Pancreas (tissue), 10 donors: ENCODE results near the gene MTG2. TPM values are rescaled to one million over a fixed set of nuclear protein-coding genes. Genes with fewer than 3 reads are reported as not detected.

ENCODE experiments used
- ATAC-seq, 4 donors: fragments of 200-7000 bp; cut with Tn5 transposase; one replicate each; pipeline versions ENCODE4 v1.8.0 to v1.9.1; 2020; ENCODE audit warnings: mild to moderate bottlenecking in 4 of 4, moderate library complexity in 4 of 4
- DNase-seq, 6 donors: peaks; one replicate each; pipeline ENCODE4 v3.0.0-alpha.2; 2020
- FAIRE-seq: peaks from 2 replicates; lab custom pipeline; 2012; peaks lifted over from hg19 to GRCh38; lab: Jason Lieb, UNC
- H3K27ac ChIP-seq, 4 donors: fragments of 200-600 bp; sonication (generic); 1 replicate in 3 of 4; 2 replicates in 1 of 4; pipeline versions ENCODE4 v1.5.0 to v1.8.0; 2020
- H3K27me3 ChIP-seq, 4 donors: fragments of 200-600 bp; one replicate each; pipeline ENCODE4 v1.8.0; 2021
- H3K36me3 ChIP-seq, 3 donors: fragments of 200-600 bp; sonication (generic) in 1 of 3; one replicate each; pipeline versions ENCODE4 v1.5.0 to v1.8.0; 2020 to 2021
- H3K4me1 ChIP-seq, 3 donors: fragments of 200-600 bp; one replicate each; pipeline ENCODE4 v1.8.0; 2021
- H3K4me3 ChIP-seq, 4 donors: fragments of 200-600 bp; sonication (generic) in 2 of 4; one replicate each; pipeline versions ENCODE4 v1.5.0 to v1.8.0; 2020 to 2021
- H3K9me3 ChIP-seq, 4 donors: fragments of 200-600 bp; one replicate each; pipeline ENCODE4 v1.8.0; 2021
- CTCF ChIP-seq, 4 donors: fragments of 200-600 bp; sonication (generic) in 3 of 4; IDR thresholded peaks; one replicate each; pipeline versions ENCODE4 v1.5.0 to v1.8.0; 2021; ENCODE audit warnings: antibody characterized with exemption in 4 of 4
- WGBS, 2 donors: extraction: QIAGEN DNeasy Blood & Tissue Kit; methylation state at CpG; one replicate each; pipeline ENCODE4 v1.1.7; 2013; 5-methylcytosine and 5-hydroxymethylcytosine counted together
- intact Hi-C, 3 donors: fragments of 100-400 bp; cut with DNase I; formaldehyde crosslinking; loops; one replicate each; pipeline versions ENCODE4 v1.11.1 to v1.14.2; 2022
- polyA plus RNA-seq, 2 donors: library from polyadenylated mRNA; stranded (reverse); fragments of 200-250 nt; gene quantifications; one replicate each; pipeline ENCODE4 v1.2.3, GENCODE V29; 2013
- total RNA-seq, 6 donors: library from RNA; stranded (reverse); fragmentation: NEBNext Ultra II Directional in 4 of 6; extraction: Animal tissue kit (Norgen Biotek cat#: 25700) in 4 of 6; gene quantifications; one replicate each; pipeline versions ENCODE4 v1.2.1 to v1.2.4, GENCODE V29; 2021 to 2023
- donor health status: healthy with polysubstance abuse.
- donor health status: DM: no; HTN: no; CAD: no; lungs with moderate emphysema.
- donor health status: DM: no; HTN: no; CAD: no.
- donor health status: control.
- donor health status: control.
- donor health status: Bipolar disorder and iron deficiency.
- donor health status: DM: yes; HTN: yes; CAD: no.
- donor health status: DM: no; HTN: no; CAD: no.
- donor health status: DM: no; HTN: no; CAD: no.
- donor health status: DM: yes; HTN: yes; CAD: no.

MTG2 gene
- total and polyA plus RNA-seq, 8 donors, result 9.7 to 55.3 (median 14.2) TPM

GRCh38 chr20:62243106-62243505 lies 60.3 kb downstream of the MTG2 start:
- Histone ChIP-seq H3K27ac (peak overlapping the region; percentile 65 to 92 (median 81)), H3K4me1 (peaks cover 63 to 75% (median 67%) of the 10 kb centered on the region in 3 donors), H3K4me3 (peak overlapping the region in 1 of 4 donors; percentile 5), H3K27me3 (no peaks in the 10 kb centered on the region), H3K9me3 (no peaks in the 10 kb centered on the region), H3K36me3 (no peaks in the 10 kb centered on the region)
- ATAC-seq (no peak), FAIRE-seq (no peak), DNase-seq (peak in 4 of 6 donors; percentile 51 to 61 (median 56))
- no peak for TF ChIP-seq CTCF (IDR thresholded peaks at IDR 0.05)
- intact Hi-C loops, result no loop called here
- 35 to 48% methylated on average over 22 of the region's 22 CpGs for WGBS, 2 donors

GRCh38 chr20:62243906-62244515 lies 61.2 kb downstream of the MTG2 start:
- no peaks in the 10 kb centered on the region for H3K36me3 ChIP-seq
- peaks cover 63 to 75% (median 67%) of the 10 kb centered on the region in 3 donors for H3K4me1 ChIP-seq
- DNase-seq (peak in 5 of 6 donors; percentile 47 to 83 (median 56)), FAIRE-seq (no peak), ATAC-seq (peak; percentile 10 to 40 (median 16))
- no peaks in the 10 kb centered on the region for H3K9me3 ChIP-seq
- no peaks in the 10 kb centered on the region for H3K27me3 ChIP-seq
- intact Hi-C loops, result no loop called here
- 33 to 41% methylated on average over 21 of the region's 21 CpGs for WGBS, 2 donors
- no peak for TF ChIP-seq CTCF (IDR thresholded peaks at IDR 0.05)
- no peak overlapping the region for H3K4me3 ChIP-seq
- H3K27ac ChIP-seq, result peak overlapping the region; percentile 65 to 92 (median 81)

- Histone ChIP-seq H3K36me3 (no peaks in the 10 kb centered on the region), H3K4me3 (no peak overlapping the region), H3K27me3 (no peaks in the 10 kb centered on the region), H3K4me1 (peaks cover 63 to 77% (median 67%) of the 10 kb centered on the region in 3 donors), H3K27ac (peak overlapping the region; percentile 65 to 92 (median 81)), H3K9me3 (no peaks in the 10 kb centered on the region)
- 15 to 17% methylated on average over 17 of the region's 17 CpGs for WGBS, 2 donors
- DNase-seq (peak; percentile 81 to 97 (median 94)), FAIRE-seq (no peak), ATAC-seq (peak; percentile 78 to 85 (median 84))
- intact Hi-C loops, result no loop called here
- no peak for TF ChIP-seq CTCF (IDR thresholded peaks at IDR 0.05)
Measured at GRCh38 chr20:62244644-62245108, 61.8 kb downstream of the MTG2 start.

- ATAC-seq (no peak), DNase-seq (peak in 3 of 6 donors; percentile 55 to 81 (median 55)), FAIRE-seq (no peak)
- intact Hi-C loops, result no loop called here
- Histone ChIP-seq H3K9me3 (no peaks in the 10 kb centered on the region), H3K27ac (peak overlapping the region; percentile 47 to 92 (median 62)), H3K36me3 (no peaks in the 10 kb centered on the region), H3K27me3 (no peaks in the 10 kb centered on the region), H3K4me3 (no peak overlapping the region), H3K4me1 (peaks cover 57 to 67% (median 62%) of the 10 kb centered on the region in 3 donors)
- TF ChIP-seq CTCF (IDR thresholded peaks at IDR 0.05), result no peak
- WGBS, 2 donors, result 53 to 61% methylated on average over 16 to 19 of the region's 19 CpGs
Measured at GRCh38 chr20:62245911-62246280, 63.1 kb downstream of the MTG2 start.

GRCh38 chr20:62246431-62246830 lies 63.6 kb downstream of the MTG2 start:
- WGBS, 2 donors, result 53 to 64% methylated on average over 8 of the region's 8 CpGs
- DNase-seq, result peak in 2 of 6 donors; percentile 49 to 60
- intact Hi-C loops, result no loop called here
- Histone ChIP-seq H3K36me3 (no peaks in the 10 kb centered on the region), H3K4me1 (peaks cover 54 to 62% (median 57%) of the 10 kb centered on the region in 3 donors), H3K27me3 (no peaks in the 10 kb centered on the region), H3K4me3 (no peak overlapping the region), H3K9me3 (no peaks in the 10 kb centered on the region), H3K27ac (peak overlapping the region; percentile 25 to 65 (median 54))
- no peak for FAIRE-seq
- TF ChIP-seq CTCF (IDR thresholded peaks at IDR 0.05), result no peak
- ATAC-seq, result no peak
